HL-60/S4 treated with phorbol 12-myristate 13-acetate at 8.2 ng/mL for 4 days and 3 days (cell line): ENCODE results near the gene TEAD1.

Source experiments
- in situ Hi-C: fragments of 300-500 bp; cut with MboI; formaldehyde crosslinking; loops from 2 replicates; pipeline ENCODE4 v1.15.0; 2022; ENCODE audit warnings: low sequenced_read_pairs

Gene TEAD1

GRCh38 chr11:12786450-12786849 lies 112.2 kb downstream of the TEAD1 start:
- in situ Hi-C loops: no loop called here

GRCh38 chr11:12786891-12787290 lies 112.7 kb downstream of the TEAD1 start:
- in situ Hi-C loops: no loop called here

GRCh38 chr11:12787847-12788246 lies 113.6 kb downstream of the TEAD1 start:
- in situ Hi-C loops: no loop called here

- in situ Hi-C loops: no loop called here
These were observed 114.8 kb downstream of the TEAD1 start for GRCh38 chr11:12789054-12789453.

GRCh38 chr11:12789596-12790215 lies 115.5 kb downstream of the TEAD1 start:
- in situ Hi-C loops: no loop called here

- in situ Hi-C loops: no loop called here
These were observed 116.8 kb downstream of the TEAD1 start for GRCh38 chr11:12790861-12791616.

GRCh38 chr11:12792018-12792417 lies 117.8 kb downstream of the TEAD1 start:
- in situ Hi-C loops: no loop called here

- in situ Hi-C loops: no loop called here
These were observed 118.4 kb downstream of the TEAD1 start for GRCh38 chr11:12792590-12792989.

- in situ Hi-C loops: no loop called here
These were observed 118.8 kb downstream of the TEAD1 start for GRCh38 chr11:12793065-12793464.

GRCh38 chr11:12793506-12793905 lies 119.3 kb downstream of the TEAD1 start:
- in situ Hi-C loops: no loop called here

GRCh38 chr11:12794576-12795230 lies 120.5 kb downstream of the TEAD1 start:
- in situ Hi-C loops: no loop called here

- in situ Hi-C loops: no loop called here
These were observed 123.8 kb downstream of the TEAD1 start for GRCh38 chr11:12797996-12798395.

- in situ Hi-C loops: no loop called here
These were observed 124.4 kb downstream of the TEAD1 start for GRCh38 chr11:12798609-12799011.

- in situ Hi-C loops: no loop called here
These were observed 125.2 kb downstream of the TEAD1 start for GRCh38 chr11:12799334-12799835.

- in situ Hi-C loops: no loop called here
These were observed 125.9 kb downstream of the TEAD1 start for GRCh38 chr11:12800032-12800671.

- in situ Hi-C loops: no loop called here
These were observed 126.7 kb downstream of the TEAD1 start for GRCh38 chr11:12800871-12801270.

GRCh38 chr11:12801976-12802375 lies 127.8 kb downstream of the TEAD1 start:
- in situ Hi-C loops: no loop called here

GRCh38 chr11:12802418-12803085 lies 128.3 kb downstream of the TEAD1 start:
- in situ Hi-C loops: no loop called here

- in situ Hi-C loops: no loop called here
These were observed 129.0 kb downstream of the TEAD1 start for GRCh38 chr11:12803086-12803826.

GRCh38 chr11:12806113-12806512 lies 131.9 kb downstream of the TEAD1 start:
- in situ Hi-C loops: no loop called here
